Ovary (tissue), 9 donors: ENCODE results near the gene C6orf118. TPM values are rescaled to one million over a fixed set of nuclear protein-coding genes. Genes with fewer than 3 reads are reported as not detected.

ENCODE experiments used
- DNase-seq, 5 donors: peaks; one replicate each; pipeline ENCODE4 v3.0.0-alpha.2; 2019 to 2020
- H3K27ac ChIP-seq, 2 donors: fragments of 200-600 bp; one replicate each; pipeline versions ENCODE4 v1.5.1 to v1.8.0; 2019 to 2022
- H3K27me3 ChIP-seq: fragments of 200-600 bp; one replicate; pipeline ENCODE4 v1.8.0; 2022
- H3K36me3 ChIP-seq: fragments of 200-600 bp; sonication (generic); one replicate; pipeline ENCODE4 v1.5.1; 2019
- H3K4me1 ChIP-seq: one replicate; pipeline ENCODE4 v1.8.1; 2013; ENCODE audit warnings: mild to moderate bottlenecking, moderate library complexity; ENCODE audit not compliant: insufficient read depth
- H3K4me3 ChIP-seq: fragments of 200-600 bp; sonication (generic); one replicate; pipeline ENCODE4 v1.5.1; 2017
- H3K9me3 ChIP-seq, 2 donors: fragments of 200-600 bp in 1 of 2; sonication (generic) in 1 of 2; one replicate each; pipeline versions ENCODE4 v1.5.1 to v1.8.1; 2013 to 2019; ENCODE audit warnings: mild to moderate bottlenecking in 1 of 2, moderate library complexity in 1 of 2
- EP300 ChIP-seq: sonication (generic); formaldehyde crosslinking; IDR thresholded peaks from one replicate; pipeline ENCODE4 v1.6.1; 2017; ENCODE audit warnings: antibody characterized with exemption
- POLR2A ChIP-seq: fragments of 450-650 bp; IDR thresholded peaks from one replicate; pipeline ENCODE4 v1.6.1; 2017; ENCODE audit warnings: antibody characterized with exemption, mild to moderate bottlenecking, moderate library complexity
- WGBS, 3 donors: extraction: QIAGEN DNeasy Blood & Tissue Kit in 1 of 3; methylation state at CpG; one replicate each; pipeline versions ENCODE4 v1.1.5 to v1.1.7; 2013 to 2017; 5-methylcytosine and 5-hydroxymethylcytosine counted together
- intact Hi-C, 4 donors: fragments of 100-400 bp; cut with DNase I; formaldehyde crosslinking; loops; one replicate each; pipeline versions ENCODE4 v1.11.0 to v1.15.1; 2022 to 2023
- polyA plus RNA-seq, 2 donors: library from polyadenylated mRNA; stranded (reverse); fragments of 200-250 nt in 1 of 2; fragments of 350-450 nt in 1 of 2; fragmentation: Illumina TruSeq in 1 of 2; extraction: RNeasy Lipid Tissue Mini Kit (QIAGEN cat#74804) in 1 of 2; gene quantifications; one replicate each; pipeline ENCODE4 v1.2.3, GENCODE V29; 2013 to 2014
- total RNA-seq, 7 donors: library from RNA; depleted of rRNA in 2 of 7; stranded (reverse); fragments of >200 nt in 2 of 7; fragmentation: NEBNext Ultra II Directional in 3 of 7; extraction: Animal tissue kit (Norgen Biotek cat#: 25700) in 3 of 7; gene quantifications; one replicate each; pipeline versions ENCODE4 v1.1.0 to v1.2.4, GENCODE V29; 2016 to 2023
- TF ChIP-seq, protein P1 (sequence below), 3 donors: fragments of 450-650 bp in 2 of 3; fragments of 200-600 bp in 1 of 3; IDR thresholded peaks; one replicate each; pipeline versions ENCODE4 v1.5.1 to v1.8.0; 2016 to 2022; ENCODE audit warnings: antibody characterized with exemption in 3 of 3, mild to moderate bottlenecking in 1 of 3
- donor health status: DM: no; HTN: no; CAD: no; lungs with moderate emphysema.
- donor health status: DM: no; HTN: no; CAD: no.
- donor health status: Bipolar disorder and iron deficiency.
- donor health status: DM: yes; HTN: yes; CAD: no.
- donor health status: DM: no; HTN: no; CAD: no.
- donor health status: DM: yes; HTN: yes; CAD: no.

C6orf118 gene
- total and polyA plus RNA-seq, 9 donors, result 0.06 to 28.6 (median 1.1) TPM; not detected in 3

DNA sequence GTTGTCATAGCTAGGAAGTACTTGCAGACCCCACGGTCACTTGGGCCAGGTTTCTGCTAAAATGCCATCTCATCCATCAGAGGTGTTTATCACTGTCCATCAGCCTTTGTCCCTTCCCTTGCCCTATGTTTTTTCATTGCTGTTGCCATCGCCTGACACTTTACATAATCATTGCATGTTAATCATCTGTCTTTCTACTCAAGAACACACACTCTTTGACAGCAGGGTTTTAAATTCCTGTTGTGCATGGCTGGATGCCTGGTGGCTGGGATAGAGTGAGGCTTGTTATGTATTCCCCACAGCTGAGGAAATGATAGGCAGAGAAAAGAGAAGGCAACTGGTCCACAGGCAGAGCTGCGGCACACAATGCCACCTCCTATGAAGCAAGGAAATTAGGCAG, 11.7 kb upstream of the C6orf118 start:
- 76 to 92% (median 76%) methylated on average over 3 of the region's 3 CpGs for WGBS, 3 donors
- no peaks in the 10 kb centered on the region for H3K27me3 ChIP-seq
- H3K9me3 ChIP-seq, result no peaks in the 10 kb centered on the region
- no peak for DNase-seq
- no peak for TF ChIP-seq EP300
- TF ChIP-seq POLR2A, result no peak
- TF ChIP-seq, protein P1, sequence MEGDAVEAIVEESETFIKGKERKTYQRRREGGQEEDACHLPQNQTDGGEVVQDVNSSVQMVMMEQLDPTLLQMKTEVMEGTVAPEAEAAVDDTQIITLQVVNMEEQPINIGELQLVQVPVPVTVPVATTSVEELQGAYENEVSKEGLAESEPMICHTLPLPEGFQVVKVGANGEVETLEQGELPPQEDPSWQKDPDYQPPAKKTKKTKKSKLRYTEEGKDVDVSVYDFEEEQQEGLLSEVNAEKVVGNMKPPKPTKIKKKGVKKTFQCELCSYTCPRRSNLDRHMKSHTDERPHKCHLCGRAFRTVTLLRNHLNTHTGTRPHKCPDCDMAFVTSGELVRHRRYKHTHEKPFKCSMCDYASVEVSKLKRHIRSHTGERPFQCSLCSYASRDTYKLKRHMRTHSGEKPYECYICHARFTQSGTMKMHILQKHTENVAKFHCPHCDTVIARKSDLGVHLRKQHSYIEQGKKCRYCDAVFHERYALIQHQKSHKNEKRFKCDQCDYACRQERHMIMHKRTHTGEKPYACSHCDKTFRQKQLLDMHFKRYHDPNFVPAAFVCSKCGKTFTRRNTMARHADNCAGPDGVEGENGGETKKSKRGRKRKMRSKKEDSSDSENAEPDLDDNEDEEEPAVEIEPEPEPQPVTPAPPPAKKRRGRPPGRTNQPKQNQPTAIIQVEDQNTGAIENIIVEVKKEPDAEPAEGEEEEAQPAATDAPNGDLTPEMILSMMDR (IDR thresholded peaks at IDR 0.05), result no peak
- intact Hi-C loops, result no loop called here
- no peaks in the 10 kb centered on the region for H3K4me1 ChIP-seq
- H3K36me3 ChIP-seq, result no peaks in the 10 kb centered on the region
- no peak overlapping the region for H3K27ac ChIP-seq
- H3K4me3 ChIP-seq, result no peak overlapping the region

DNA sequence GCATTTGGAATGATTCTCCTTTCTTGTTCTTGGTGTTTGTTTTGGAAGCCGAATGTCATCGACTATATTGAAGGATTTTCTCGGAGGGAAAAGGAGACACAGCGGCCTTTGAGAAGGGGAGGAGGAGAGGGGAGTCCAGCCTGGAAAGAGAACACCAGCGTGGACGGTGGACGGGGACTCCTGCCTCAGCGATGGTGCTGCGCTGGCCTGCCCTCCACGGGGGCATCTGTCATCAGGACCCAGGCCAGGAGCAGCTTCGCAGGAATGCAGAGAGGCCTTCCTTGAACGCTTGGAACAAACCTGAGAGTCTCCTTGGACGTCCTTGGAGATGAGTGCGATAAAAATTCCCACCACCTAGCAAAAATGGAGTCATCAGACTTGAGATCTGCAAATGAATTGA, 8.3 kb upstream of the C6orf118 start:
- TF ChIP-seq EP300, result no peak
- TF ChIP-seq, protein P1 (IDR thresholded peaks at IDR 0.05), result no peak
- no peak for TF ChIP-seq POLR2A
- no peaks in the 10 kb centered on the region for H3K36me3 ChIP-seq
- H3K9me3 ChIP-seq, result no peaks in the 10 kb centered on the region
- no peaks in the 10 kb centered on the region for H3K27me3 ChIP-seq
- DNase-seq, result no peak
- no peak overlapping the region for H3K27ac ChIP-seq
- intact Hi-C loops, result no loop called here
- H3K4me3 ChIP-seq, result no peak overlapping the region
- H3K4me1 ChIP-seq, result no peaks in the 10 kb centered on the region
- WGBS, 3 donors, result 83 to 90% (median 87%) methylated on average over 14 of the region's 14 CpGs

DNA sequence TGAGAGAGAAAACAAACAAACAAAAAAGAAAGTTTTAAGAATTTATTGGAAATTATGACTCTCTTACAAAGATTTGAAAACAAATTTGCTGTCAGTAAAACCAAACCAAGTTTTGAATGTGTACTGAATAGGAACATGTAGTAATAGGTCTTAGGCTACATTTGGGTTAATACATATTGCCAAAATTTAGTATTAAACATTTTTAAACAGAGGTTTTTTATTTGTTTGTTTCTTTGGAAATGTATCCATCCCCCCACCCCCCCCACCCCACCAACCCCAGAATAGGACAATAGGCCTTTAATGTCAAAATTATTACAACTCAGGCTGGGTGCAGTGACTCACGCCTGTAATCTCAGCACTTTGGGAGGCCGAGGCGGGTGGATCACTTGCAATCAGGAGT, 2.5 kb downstream of the C6orf118 start:
- Histone ChIP-seq H3K4me1 (no peaks in the 10 kb centered on the region), H3K27me3 (no peaks in the 10 kb centered on the region), H3K36me3 (no peaks in the 10 kb centered on the region), H3K9me3 (no peaks in the 10 kb centered on the region), H3K27ac (no peak overlapping the region), H3K4me3 (no peak overlapping the region)
- intact Hi-C loops, result no loop called here
- 71 to 81% (median 78%) methylated on average over 3 of the region's 3 CpGs for WGBS, 3 donors
- DNase-seq, result no peak
- TF ChIP-seq, protein P1 (IDR thresholded peaks at IDR 0.05), result no peak
- TF ChIP-seq EP300 (no peak), POLR2A (no peak)

DNA sequence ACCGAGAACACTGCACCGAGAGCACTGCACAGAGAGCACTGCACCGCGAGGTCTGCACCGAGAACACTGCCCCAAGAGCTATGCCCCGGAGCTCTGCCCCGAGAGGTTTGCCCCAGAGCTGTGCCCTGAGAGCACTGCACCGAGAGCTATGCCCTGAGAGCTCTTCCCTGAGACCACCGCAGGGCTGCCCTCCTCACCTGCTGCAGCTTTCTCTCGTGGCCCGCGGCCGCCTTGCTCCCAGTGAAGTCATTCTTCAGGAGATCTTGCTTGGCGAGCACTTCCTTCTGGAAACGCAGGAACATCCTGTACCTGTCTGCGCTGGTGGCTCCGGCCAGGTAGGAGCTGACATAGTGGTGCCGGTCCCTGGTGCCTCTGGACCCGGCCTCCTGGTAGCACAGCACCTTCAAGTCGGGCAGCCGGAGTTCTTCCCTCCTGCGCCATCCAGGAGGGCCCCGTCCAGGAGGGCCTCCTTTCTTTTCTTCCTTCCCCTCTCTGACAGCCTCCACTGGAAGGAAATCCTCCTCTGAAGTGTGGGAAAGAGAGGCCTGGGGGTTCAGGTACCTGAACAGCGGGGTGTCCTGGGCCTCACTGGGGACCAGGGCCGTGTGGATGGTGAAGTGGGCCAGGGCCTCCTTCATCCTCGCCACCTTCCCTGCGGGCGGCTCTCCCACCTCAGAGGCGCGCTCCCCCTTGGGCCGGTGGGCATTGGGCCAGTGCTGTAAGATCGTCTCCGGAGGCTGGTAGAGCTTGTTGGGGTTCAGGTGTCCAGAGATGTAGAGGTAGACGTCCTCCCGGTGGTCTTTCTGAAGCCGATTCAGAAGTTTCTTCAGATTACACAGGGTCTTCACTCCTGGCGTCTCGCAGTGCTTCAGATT, 7.8 kb downstream of the C6orf118 start:
- no peak for DNase-seq
- TF ChIP-seq POLR2A, result no peak
- TF ChIP-seq EP300, result no peak
- TF ChIP-seq, protein P1 (IDR thresholded peaks at IDR 0.05), result no peak
- Histone ChIP-seq H3K4me1 (no peaks in the 10 kb centered on the region), H3K4me3 (no peak overlapping the region), H3K9me3 (no peaks in the 10 kb centered on the region), H3K27ac (no peak overlapping the region), H3K27me3 (no peaks in the 10 kb centered on the region), H3K36me3 (no peaks in the 10 kb centered on the region)
- WGBS, 3 donors, result 94 to 95% (median 94%) methylated on average over 38 of the region's 38 CpGs
- intact Hi-C loops, result no loop called here
